PC-9 (cell line): ENCODE measurements around the gene KCNH2. TPM values are rescaled to one million over a fixed set of nuclear protein-coding genes. Genes with fewer than 3 reads are reported as not detected.

Experiments
- BruUV-seq: library from RNA; stranded (reverse); fragments of 400-500 nt; replicated peaks from 2 replicates; lab custom pipeline; 2021; lab: Mats Ljungman, UMichigan
- CTCF ChIA-PET: fragments of 300-600 bp; sonication (Branson Sonifier 250); formaldehyde crosslinking; loops from one replicate; lab custom pipeline; 2022; ENCODE audit warnings: antibody characterized with exemption; lab: Charles Lee
- POLR2A ChIA-PET: fragments of 300-600 bp; sonication (Branson Sonifier 250); formaldehyde crosslinking; loops from one replicate; lab custom pipeline; 2022; ENCODE audit warnings: antibody characterized with exemption; ENCODE audit not compliant: unreplicated experiment; lab: Charles Lee
- DNase-seq, 2 experiments: peaks; one replicate each; pipeline versions ENCODE4 v3.0.0 to v3.0.0-alpha.2; 2015 to 2022; ENCODE audit warnings: mixed read lengths in 1 of 2
- H2AFZ ChIP-seq: fragments of 200-600 bp; sonication (generic); 2 replicates; pipeline ENCODE4 v1.8.1; 2017; ENCODE audit warnings: antibody characterized with exemption
- H3F3A ChIP-seq: fragments of 200-600 bp; sonication (generic); 2 replicates; pipeline ENCODE4 v1.8.1; 2017; ENCODE audit warnings: antibody characterized with exemption, mild to moderate bottlenecking, low read depth; ENCODE audit not compliant: insufficient read depth
- H3K27ac ChIP-seq: fragments of 200-600 bp; sonication (generic); 2 replicates; pipeline ENCODE4 v1.6.1; 2016; ENCODE audit warnings: mixed run types
- H3K27me3 ChIP-seq: fragments of 200-600 bp; sonication (generic); 2 replicates; pipeline ENCODE4 v1.6.1; 2016; ENCODE audit warnings: low read depth, mixed run types; ENCODE audit not compliant: insufficient read depth
- H3K36me3 ChIP-seq: fragments of 200-600 bp; sonication (generic); 2 replicates; pipeline ENCODE4 v1.6.1; 2016; ENCODE audit warnings: low read depth, mixed run types
- H3K4me1 ChIP-seq: fragments of 200-600 bp; sonication (generic); replicated peaks from 2 replicates; pipeline ENCODE4 v1.6.1; 2016; ENCODE audit warnings: mixed run types; ENCODE audit not compliant: insufficient read depth
- H3K4me2 ChIP-seq: fragments of 200-600 bp; sonication (generic); 2 replicates; pipeline ENCODE4 v1.6.1; 2017; ENCODE audit warnings: mixed run types
- H3K4me3 ChIP-seq: fragments of 200-600 bp; sonication (generic); 2 replicates; pipeline ENCODE4 v1.6.1; 2016; ENCODE audit warnings: mixed run types
- H3K79me2 ChIP-seq: fragments of 200-600 bp; sonication (generic); 2 replicates; pipeline ENCODE4 v1.6.1; 2017; ENCODE audit warnings: low read depth, mixed run types
- H3K9me2 ChIP-seq: fragments of 200-600 bp; sonication (generic); 2 replicates; pipeline ENCODE4 v1.8.1; 2017; ENCODE audit warnings: mild to moderate bottlenecking; ENCODE audit not compliant: insufficient read depth
- H3K9me3 ChIP-seq: fragments of 200-600 bp; sonication (generic); 2 replicates; pipeline ENCODE4 v1.8.1; 2016; ENCODE audit warnings: low read depth; ENCODE audit not compliant: insufficient read depth
- H4K20me1 ChIP-seq: fragments of 200-600 bp; sonication (generic); 2 replicates; pipeline ENCODE4 v1.8.1; 2017; ENCODE audit not compliant: insufficient read depth
- CTCF ChIP-seq: fragments of 200-600 bp; sonication (generic); conservative IDR thresholded peaks from 2 replicates; pipeline ENCODE4 v1.6.1; 2017; ENCODE audit warnings: mixed run types, antibody characterized with exemption, mild to moderate bottlenecking, moderate library complexity
- EZH2 ChIP-seq: fragments of 200-600 bp; sonication (generic); IDR thresholded peaks from 2 replicates; pipeline ENCODE4 v1.8.0; 2017; ENCODE audit warnings: antibody characterized with exemption, low read depth
- intact Hi-C: fragments of 100-400 bp; cut with micrococcal nuclease; formaldehyde crosslinking; loops from one replicate; pipeline ENCODE4 v1.10.0; 2022; ENCODE audit not compliant: unreplicated experiment
- total RNA-seq: library from RNA; stranded (reverse); gene quantifications from 2 replicates; pipeline ENCODE4 v1.2.3, GENCODE V29; 2021

Gene KCNH2
- total RNA-seq, 1 experiment from 2014 or later: 1.5 TPM

GRCh38 chr7:150971242-150972022, 6.7 kb downstream of the KCNH2 start:
- no peak overlapping the region for H3K4me2 ChIP-seq
- H3F3A ChIP-seq: no peaks in the 10 kb centered on the region
- no peaks in the 10 kb centered on the region for H3K9me2 ChIP-seq
- H3K9me3 ChIP-seq: no peaks in the 10 kb centered on the region
- no peaks in the 10 kb centered on the region for H4K20me1 ChIP-seq
- H3K79me2 ChIP-seq: no peaks in the 10 kb centered on the region
- ChIA-PET CTCF (interaction anchor here (0.6 kb wide), 1 partner anchor 848 kb away, joined by 3 read pairs; no protein-coding TSS in a partner anchor), POLR2A (no interaction called here)
- H3K27me3 ChIP-seq: peaks cover 73% of the 10 kb centered on the region
- H3K27ac ChIP-seq: no peak overlapping the region
- DNase-seq: no peak
- H3K4me3 ChIP-seq: no peak overlapping the region
- intact Hi-C loops: loop anchor here (10.0 kb wide), 1 partner anchor 113 kb away; the partner anchor contains the start of genes AGAP3, FASTK and TMUB1
- BruUV-seq: no TSS peak
- H3K36me3 ChIP-seq: no peaks in the 10 kb centered on the region
- no peak overlapping the region for H2AFZ ChIP-seq
- TF ChIP-seq EZH2 (no peak), CTCF (no peak)
- 0 out of 2 replicates have a peak, but pooled peaks cover 4% of the 10 kb centered on the region for H3K4me1 ChIP-seq

- no peak overlapping the region for H3K4me2 ChIP-seq
- no peaks in the 10 kb centered on the region for H3K36me3 ChIP-seq
- H3K27me3 ChIP-seq: peaks cover 81% of the 10 kb centered on the region
- ChIA-PET POLR2A (no interaction called here), CTCF (no interaction called here)
- no TSS peak for BruUV-seq
- no peak overlapping the region for H2AFZ ChIP-seq
- no peak for TF ChIP-seq EZH2
- TF ChIP-seq CTCF: no peak
- H3K9me3 ChIP-seq: no peaks in the 10 kb centered on the region
- no peaks in the 10 kb centered on the region for H3K79me2 ChIP-seq
- H3K9me2 ChIP-seq: no peaks in the 10 kb centered on the region
- H4K20me1 ChIP-seq: no peaks in the 10 kb centered on the region
- 0 out of 2 replicates have a peak, but pooled peaks cover 2% of the 10 kb centered on the region for H3K4me1 ChIP-seq
- no peaks in the 10 kb centered on the region for H3F3A ChIP-seq
- intact Hi-C loops: loop anchor here (10.0 kb wide), 1 partner anchor 114 kb away; the partner anchor contains the start of genes AGAP3, FASTK and TMUB1
- H3K27ac ChIP-seq: no peak overlapping the region
- DNase-seq: no peak
- no peak overlapping the region for H3K4me3 ChIP-seq
Measured at GRCh38 chr7:150970424-150970823, 7.7 kb downstream of the KCNH2 start.

- H3K79me2 ChIP-seq: no peaks in the 10 kb centered on the region
- H3K4me3 ChIP-seq: no peak overlapping the region
- no peak for DNase-seq
- TF ChIP-seq EZH2 (no peak), CTCF (no peak)
- no peaks in the 10 kb centered on the region for H3K9me2 ChIP-seq
- H3K9me3 ChIP-seq: no peaks in the 10 kb centered on the region
- no peaks in the 10 kb centered on the region for H4K20me1 ChIP-seq
- POLR2A ChIA-PET: no interaction called here
- no TSS peak for BruUV-seq
- H3K36me3 ChIP-seq: no peaks in the 10 kb centered on the region
- H2AFZ ChIP-seq: no peak overlapping the region
- peaks cover 91% of the 10 kb centered on the region for H3K27me3 ChIP-seq
- H3K4me2 ChIP-seq: no peak overlapping the region
- CTCF ChIA-PET: no interaction called here
- intact Hi-C loops: no loop called here
- H3F3A ChIP-seq: no peaks in the 10 kb centered on the region
- H3K4me1 ChIP-seq: no peaks in the 10 kb centered on the region
- no peak overlapping the region for H3K27ac ChIP-seq
Measured at GRCh38 chr7:150969475-150969874, 8.6 kb downstream of the KCNH2 start.
